HG02884 (cell line): Measurements from ENCODE around the gene ABI3.

Source experiments
- ATAC-seq: cut with Tn5 transposase; IDR thresholded peaks from one replicate; pipeline ENCODE4 v1.9.1; 2021; ENCODE audit warnings: mild to moderate bottlenecking, moderate library complexity; ENCODE audit not compliant: unreplicated experiment

The ABI3 gene

DNA sequence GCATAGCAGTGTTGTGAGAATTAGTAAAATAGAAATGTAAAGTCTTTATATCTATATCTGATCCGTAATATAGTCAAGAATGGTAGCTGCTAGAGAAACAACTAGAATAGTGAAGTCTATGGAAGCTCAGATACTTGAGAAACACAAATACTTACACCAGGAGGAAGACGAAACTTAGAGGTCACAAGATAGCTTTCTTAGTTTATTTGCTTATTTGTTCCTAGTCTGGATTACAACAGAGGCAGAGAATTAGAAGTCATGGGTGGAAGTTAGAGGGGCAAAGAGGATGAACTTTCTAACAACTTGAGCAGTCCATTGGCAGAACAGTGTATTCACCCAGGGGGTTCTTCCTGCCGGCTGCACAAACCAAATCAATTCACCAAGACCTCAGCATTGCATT, 14.0 kb upstream of the ABI3 start:
- ATAC-seq, result no peak

DNA sequence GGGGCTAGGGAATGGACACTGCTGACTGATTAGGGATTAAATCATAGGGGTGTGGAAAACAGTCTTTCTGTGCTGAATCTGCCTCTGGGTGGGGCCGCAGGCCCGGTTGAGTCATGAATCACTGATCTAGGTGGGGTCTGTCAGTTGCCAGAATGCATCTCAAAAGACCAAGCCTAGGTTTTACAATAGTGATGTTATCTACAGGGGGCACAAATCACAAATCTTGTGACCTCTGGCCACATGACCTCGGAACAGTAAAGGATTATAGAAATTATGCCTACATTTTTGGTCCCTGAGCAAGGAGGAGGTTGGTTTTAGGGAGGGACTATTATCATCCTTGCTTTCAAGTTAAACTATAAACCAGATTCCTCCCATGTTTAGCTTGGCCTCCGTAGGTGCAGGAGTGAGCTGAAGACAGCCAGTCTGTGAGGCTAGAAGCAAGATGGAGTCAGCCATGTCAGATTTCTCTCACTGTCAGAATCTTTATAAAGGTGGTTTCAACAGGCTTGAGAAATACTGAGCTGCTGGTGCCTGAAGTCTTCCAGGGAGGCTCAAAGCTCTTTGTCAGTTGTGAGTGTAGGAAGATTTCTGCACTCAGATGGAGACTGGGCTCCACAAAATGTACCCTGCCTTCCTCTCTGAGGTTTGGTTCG, 13.0 kb upstream of the ABI3 start:
- ATAC-seq, result no peak

DNA sequence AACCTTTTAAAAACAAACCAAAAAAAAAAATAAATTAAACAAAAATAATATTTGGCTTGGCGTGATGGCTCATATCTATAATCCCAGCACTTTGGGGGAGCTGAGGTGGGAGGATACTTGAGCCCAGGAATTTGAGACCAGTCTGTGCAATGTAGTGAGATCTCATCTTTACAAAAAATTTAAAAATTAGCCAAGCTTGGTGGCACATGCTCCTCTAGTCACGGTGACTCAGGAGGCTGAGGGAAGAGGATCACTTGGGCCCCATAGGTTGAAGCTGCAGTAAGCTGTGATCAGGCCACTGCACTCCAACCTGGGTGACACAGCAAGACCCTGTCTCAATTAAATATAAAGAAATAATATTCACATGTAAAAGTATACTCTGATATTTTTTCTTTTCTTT, 12.3 kb upstream of the ABI3 start:
- ATAC-seq, result no peak

DNA sequence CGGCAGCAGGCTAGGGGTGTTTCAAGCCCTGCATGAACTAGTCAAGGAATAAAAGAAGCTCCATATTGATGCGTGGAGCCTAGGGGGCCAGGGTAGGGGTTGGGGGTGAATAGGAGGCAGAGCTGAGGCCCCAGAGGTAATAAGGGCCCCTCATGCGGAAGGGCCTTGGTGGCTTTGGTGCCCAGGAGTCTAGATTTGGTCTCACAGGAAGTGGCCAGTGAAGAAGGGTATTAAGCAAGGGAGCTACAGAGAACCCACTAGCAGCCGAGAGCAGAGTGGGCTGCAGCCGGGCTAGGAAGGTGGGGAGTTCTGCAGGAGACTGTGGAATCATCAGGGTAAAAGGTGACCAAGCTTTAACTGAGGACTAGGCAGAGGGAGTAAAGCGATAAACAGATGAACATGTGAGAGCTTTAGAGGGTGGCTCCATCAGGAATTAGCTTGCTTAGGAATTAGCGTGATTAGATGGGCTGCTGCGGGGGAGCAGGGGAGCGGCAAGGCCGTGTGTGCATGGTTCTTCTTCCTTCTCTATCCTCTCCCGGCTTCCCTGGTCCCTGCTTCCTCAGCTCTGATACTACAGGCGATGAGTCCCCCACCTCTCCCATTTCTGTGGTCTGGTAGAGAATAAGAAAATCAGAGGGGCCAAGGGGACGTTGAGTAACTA, 10.0 kb upstream of the ABI3 start:
- ATAC-seq, result no peak

DNA sequence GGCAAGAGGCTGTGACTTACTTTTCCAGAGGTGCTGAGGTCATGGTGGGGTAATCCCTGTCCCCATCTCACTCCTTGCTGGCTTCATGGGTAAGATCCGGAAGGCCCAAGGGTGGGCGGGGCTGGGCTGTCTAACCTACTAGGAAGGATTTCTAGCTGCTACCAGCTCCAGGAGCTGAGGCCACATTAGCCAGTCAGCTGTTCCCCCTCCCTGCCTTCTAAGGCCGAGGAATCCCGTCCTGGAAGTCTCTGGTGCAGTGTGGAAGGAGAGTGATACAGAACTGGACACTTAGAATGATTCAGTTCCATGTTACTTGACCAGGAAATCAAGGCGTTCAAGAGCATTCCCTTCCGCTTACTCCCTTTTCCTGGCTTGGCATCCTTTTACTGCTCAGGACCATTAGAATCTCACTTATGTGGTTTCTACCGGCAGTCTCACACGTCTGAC, 9.0 kb upstream of the ABI3 start:
- no peak for ATAC-seq

DNA sequence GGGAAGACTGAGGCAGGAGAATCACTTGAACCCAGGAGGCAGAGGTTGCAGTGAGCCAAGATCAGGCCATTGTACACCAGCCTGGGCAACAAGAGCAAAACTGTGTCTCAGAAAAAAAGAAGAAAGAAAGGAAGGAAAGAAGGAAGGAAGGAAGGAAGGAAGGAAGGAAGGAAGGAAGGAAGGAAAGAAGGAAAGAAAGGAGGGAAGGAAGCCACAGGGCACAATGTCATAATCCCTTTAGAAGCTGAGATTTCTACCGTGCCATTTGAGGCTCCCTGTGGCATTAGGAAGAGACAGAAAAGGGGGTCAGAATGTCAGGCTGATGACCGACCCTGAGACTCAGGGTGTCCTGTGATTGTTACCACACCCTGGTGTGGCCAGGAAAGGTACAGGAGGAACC, 6.7 kb upstream of the ABI3 start:
- no peak for ATAC-seq

DNA sequence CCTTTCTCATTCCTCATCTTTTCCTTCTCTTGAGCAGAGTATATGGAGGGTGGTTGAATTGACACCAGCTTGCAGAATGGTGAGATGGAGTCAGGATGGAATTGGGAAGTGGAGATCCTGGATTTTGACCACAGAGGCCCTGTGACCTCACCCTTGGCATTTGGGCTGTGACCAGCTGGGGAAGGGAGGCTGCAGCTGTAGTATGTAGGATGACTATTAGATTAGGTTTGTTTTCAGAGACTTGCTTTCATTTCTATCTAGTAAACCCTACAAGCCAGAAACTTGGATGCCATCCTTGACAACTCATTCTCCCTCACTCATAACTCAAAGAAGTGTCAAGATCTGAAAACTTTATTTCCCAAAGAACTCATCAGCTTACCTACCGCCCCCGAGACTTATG, 6.0 kb upstream of the ABI3 start:
- ATAC-seq, result no peak

DNA sequence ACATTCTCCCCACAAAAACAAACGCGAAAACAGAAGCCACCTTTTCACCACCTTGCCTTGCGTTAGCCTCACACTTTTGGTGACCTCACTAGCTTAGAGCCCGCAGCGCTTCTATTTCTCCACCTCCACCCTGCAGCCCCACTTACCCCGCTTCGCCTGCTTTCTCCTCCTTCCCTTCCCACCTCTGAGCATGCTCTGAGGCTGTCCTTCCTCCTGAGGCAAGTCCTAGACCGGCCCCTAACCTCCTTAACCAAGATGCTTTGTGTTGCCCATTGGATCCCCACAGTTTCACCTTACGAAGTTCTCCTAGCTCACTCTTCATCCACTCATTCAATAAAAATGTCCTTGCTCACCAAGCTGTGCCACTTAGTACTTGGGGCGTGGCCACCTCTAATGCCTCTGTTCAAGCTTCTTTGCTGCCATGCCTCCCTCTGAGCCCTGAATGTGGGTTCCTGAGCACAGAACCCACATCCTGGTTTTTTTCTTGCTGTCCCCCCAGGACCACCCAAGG, 1.4 kb upstream of the ABI3 start:
- ATAC-seq, result no peak

DNA sequence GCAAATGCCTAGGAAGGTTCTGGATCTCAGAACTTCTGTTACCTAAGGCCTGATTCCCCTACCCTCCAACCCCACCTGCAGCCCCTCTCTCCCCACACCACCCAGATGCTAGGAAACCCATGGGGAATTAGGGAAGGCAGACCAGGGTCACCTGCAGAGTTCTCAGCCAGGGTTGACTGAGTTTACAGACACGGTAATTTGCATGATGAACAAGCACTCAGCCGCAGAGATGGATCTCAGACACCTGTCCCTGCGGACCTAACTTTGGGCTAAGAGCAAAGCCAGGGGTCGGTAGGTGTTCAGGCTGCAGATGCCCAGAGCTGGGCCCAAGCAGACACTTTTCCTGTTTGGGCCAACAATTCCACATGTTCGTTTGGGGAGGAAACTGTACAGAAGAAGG, 2.9 kb downstream of the ABI3 start:
- no peak for ATAC-seq

DNA sequence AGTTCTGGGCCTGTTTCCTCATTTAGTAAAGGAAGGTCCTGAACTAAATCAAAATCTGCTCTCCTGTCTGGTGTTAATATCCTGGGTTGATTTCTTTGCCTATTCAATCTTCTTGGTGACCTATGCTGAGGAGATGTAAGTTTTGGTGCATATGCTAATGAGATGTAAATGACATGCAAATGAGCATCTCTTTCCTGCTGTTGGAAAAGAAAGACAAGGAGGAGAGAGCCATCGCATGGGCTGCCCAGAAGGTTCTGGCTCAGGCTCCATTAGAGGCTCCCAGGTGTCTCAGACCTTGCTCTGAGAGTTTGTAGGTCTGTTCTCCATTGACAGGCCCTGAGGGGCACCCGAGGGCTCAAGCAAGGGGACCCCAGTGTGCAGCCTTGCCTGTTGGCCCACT, 3.3 kb downstream of the ABI3 start:
- ATAC-seq, result no peak

DNA sequence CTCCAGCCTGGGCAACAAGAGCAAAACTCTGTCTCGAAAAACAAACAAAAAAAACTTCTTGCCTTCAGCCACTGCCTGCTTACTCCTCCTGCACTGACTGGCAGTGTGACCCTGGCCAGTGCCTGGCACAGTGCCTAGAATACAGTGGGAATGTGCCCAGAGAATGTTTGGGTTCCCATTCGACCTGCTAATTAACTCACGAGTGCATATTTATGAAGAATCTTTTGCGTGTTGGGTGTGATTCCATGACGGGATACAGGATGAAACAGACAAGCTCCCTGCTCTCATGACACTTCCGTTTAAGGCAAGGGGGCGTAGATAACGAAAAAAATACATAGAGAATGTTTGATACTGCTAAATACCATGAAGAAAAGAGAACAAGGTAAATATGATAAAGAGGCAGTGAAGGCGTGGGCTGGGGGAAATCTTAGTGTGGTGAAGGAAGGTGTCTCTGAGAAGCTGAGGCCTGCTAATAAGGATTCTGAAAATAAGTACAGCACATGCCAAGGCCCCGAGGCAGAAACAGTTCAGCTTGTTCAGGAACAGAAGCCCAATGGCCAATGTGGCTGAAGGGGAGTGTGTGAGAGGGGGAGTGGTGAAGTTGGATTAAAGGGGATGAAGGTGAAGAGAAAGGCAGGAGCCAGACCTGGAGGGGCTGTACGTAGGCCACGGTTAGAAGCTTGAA, 4.3 kb downstream of the ABI3 start:
- no peak for ATAC-seq

DNA sequence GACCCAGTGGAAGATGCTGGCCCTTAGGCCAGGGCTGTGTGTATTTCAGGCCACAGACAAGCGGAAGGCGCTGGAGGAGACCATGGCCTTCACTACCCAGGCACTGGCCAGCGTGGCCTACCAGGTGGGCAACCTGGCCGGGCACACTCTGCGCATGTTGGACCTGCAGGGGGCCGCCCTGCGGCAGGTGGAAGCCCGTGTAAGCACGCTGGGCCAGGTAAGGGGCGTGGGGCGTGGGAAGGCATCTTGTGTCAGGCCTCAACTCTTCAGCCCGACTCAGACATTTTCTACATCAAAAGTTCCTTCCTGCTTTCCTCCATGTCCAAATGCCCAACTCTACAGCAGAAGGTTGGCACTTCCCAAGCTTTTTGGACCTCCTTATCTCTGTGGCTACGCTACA, 6.0 kb downstream of the ABI3 start:
- no peak for ATAC-seq

DNA sequence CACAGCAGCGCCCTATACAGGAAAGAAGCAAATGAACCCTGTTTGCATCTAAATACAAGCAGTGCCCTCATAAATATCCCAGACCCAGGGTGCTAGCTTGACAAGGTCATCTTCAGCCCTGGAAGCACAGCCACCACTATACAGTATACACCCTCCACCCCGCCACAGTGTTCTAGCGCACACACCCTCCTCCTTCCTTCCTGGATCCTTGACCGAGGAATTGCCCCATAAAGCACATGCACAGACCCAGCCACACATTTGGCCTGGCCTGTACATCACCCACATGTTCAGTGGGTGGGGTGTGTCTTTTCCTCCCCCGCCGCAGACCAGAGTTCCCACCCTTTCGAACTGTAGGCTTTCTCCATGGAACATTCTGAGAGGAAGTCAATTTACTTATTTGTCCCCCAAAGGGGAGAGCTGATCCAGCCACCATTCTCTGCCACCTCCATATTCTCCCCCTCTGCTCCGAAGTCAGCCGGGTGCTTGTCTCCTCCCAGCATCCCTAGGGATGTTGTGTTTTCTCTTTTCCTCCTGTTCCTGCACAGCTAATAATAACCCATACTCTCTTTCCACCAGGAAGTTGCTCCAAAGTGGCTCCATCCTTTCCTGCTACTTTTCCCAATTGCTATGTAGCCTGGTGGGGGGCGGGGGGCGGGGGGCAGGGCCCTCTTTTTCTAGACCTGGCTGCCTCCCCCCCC, 6.6 kb downstream of the ABI3 start:
- ATAC-seq, result no peak

DNA sequence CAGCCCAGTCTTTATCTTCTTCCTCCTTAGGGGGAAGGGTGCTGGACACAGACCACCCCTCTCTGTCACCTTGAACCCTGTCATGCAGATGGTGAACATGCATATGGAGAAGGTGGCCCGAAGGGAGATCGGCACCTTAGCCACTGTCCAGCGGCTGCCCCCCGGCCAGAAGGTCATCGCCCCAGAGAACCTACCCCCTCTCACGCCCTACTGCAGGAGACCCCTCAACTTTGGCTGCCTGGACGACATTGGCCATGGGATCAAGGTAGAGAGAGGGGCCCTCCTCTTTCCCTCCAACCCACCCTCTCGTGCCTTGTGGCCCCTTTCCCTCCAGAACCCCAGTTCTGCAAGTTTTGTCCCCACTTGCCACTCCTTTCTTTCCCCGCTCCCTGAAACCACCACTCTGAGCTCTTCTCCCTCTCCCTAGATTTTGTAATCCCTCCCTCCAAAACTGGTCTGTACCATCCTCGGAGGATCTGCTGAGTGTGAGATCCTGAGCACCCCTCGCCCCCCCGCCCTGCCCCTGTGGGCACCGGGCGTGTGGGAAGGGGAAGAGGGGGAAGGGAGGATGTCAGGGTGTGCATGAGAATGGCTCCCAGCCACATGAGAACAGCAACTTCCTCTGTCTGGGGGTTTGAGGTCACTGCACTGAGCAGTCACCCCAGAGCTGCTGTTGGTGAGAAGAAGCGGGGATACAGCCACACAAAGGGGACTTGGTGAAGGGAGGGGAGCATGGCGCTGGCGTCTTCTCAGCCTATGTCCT, 7.3 kb downstream of the ABI3 start:
- no peak for ATAC-seq

DNA sequence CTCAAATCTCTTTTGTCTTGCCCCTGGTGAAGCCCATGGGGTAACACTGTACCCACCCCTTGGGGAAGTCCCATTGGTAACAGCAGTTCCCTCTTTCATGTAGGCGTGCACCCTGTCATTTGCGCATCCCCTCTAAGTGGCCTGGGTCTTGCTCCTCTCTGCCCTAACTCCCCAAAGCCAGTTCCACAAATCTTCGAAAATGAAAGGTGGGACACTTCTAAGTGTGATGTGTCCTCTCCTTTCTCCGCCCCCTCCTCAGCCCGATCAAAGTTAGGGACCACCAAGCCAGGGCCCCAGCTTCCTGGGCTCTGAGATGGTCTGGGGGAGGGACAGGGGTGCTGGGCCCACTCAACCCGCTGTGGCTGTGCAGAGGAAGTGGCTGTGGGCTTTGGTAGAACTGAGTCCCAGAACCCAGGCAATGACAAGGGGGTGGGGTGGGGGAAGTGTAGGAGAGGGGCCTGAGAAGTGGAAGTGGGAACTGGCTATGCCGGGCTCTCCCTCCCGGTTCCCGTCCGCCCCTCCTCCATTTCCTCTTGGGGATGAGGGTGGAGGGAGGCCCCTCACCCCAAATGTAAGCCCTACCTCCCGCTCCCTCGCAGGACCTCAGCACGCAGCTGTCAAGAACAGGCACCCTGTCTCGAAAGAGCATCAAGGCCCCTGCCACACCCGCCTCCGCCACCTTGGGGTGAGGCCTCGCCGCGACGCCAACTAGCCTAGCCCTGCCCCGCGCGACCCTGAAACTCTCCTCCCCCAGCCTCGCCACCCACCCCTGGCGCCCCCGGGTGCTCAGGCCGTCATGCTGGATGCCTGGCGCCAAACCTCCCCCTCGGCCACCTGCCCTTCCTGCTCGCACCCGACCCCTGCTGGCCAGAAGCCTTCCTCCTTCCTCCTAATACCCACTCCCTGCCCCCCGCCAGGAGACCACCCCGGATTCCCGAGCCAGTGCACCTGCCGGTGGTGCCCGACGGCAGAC, 8.7 kb downstream of the ABI3 start:
- ATAC-seq, result no peak

DNA sequence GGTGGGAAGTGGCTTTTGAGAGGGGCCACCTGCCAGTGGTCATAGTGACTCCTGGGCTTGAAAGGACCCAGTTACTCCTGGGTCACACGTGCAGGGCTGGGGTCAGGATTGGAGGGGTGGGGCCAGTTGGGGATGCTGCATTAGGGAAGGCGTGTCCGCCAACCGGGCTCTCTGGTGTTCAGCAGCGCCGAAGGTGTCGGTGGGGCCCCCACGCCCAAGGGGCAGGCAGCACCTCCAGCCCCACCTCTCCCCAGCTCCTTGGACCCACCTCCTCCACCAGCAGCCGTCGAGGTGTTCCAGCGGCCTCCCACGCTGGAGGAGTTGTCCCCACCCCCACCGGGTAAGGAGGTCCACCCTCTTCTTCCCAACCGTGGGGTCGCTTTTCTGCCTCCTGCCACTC, 9.5 kb downstream of the ABI3 start:
- ATAC-seq, result no peak

DNA sequence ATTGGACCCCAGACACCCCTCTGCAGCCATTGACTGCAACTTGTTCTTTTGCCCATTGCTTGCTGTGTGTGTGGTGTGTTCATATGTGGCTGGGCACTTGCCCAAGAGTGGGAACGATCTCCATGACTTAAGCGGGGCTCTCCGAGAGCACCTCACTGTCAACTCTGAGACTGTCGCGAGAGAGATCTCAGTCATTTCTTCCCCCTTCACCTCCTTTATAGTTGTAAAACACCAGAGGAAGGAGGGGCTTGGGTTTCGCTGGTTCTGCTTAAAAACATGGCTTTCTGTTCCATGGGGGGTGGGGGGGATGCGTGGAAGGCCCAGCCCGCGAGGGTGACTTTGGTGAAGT, 12.6 kb downstream of the ABI3 start:
- no peak for ATAC-seq

DNA sequence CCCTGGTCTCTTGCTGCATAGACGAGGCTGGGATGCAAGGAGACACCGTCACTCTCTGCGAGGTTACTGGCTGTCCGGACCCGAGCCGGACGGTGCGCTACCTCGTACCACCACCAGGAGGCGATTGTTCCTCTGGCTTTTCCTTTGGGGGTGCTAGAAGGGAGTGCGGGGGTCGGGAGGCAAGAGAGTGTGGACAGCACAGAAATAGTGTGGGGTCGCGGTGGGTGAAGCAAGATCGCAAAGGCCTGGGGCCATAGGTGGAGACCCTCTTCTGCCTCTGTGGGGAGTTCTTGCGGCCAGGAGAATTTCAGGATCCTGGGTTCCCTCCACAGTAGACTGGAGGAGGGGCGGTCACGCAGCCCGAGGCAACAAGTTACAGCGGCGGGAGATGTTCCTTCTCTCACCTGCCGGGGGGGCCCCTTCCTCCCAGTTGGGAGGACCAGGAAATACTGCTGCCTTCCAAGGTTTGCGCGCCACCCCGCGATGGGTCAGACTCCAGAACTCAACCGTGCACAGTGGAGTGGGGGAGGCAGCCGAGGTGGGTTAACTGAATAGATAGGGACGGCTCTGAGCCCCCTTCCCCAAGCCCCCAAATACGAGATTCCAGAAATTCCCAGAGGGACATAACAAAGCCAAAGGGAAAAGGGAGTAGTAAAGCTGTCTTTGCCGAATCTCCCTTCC, 13.2 kb downstream of the ABI3 start:
- no peak for ATAC-seq
